Measurements from ENCODE around the gene ADAM12.

ADAM12 gene

GRCh38 chr10:126392068-126392467 is 3.8 kb upstream of the ADAM12 start:
- no peak overlapping the region for H3K4me3 ChIP-seq (ENCODE audit: low read depth, low read length)
- no peak for DNase-seq
- no CpG with 5 or more reads among the region's 6 CpGs for WGBS (ENCODE audit: extremely low coverage, insufficient coverage, insufficient read length)

GRCh38 chr10:126391192-126391885 is 3.1 kb upstream of the ADAM12 start:
- no peak overlapping the region for H3K4ac ChIP-seq (ENCODE audit: low read depth, low read length)
- peak overlapping the region; percentile 37 for H3K4me2 ChIP-seq (ENCODE audit: low read length)
- peaks cover 26% of the 10 kb centered on the region for H3K27me3 ChIP-seq (ENCODE audit: insufficient read depth, low read length)
- H3K18ac ChIP-seq (ENCODE audit: low read length): no peak overlapping the region
- H3K9ac ChIP-seq (ENCODE audit: low read length): no peak overlapping the region
- no peak overlapping the region for H2AK5ac ChIP-seq (ENCODE audit: low read length)
- no peaks in the 10 kb centered on the region for H3K36me3 ChIP-seq (ENCODE audit: control insufficient read depth in 1 of 2, insufficient read depth in 2 of 2, low read length in 2 of 2)
- H3K4me1 ChIP-seq (ENCODE audit: control insufficient read depth in 1 of 2, insufficient read depth in 2 of 2, low read length in 2 of 2): peaks cover 14 to 16% of the 10 kb centered on the region in 2 experiments
- DNase-seq: no peak
- H3K27ac ChIP-seq (ENCODE audit: low read depth, low read length): no peak overlapping the region
- whole genome bisulfite sequencing (ENCODE audit: extremely low coverage, insufficient coverage, insufficient read length): no CpG with 5 or more reads among the region's 9 CpGs
- H2BK12ac ChIP-seq (ENCODE audit: low read length): no peak overlapping the region
- H3K14ac ChIP-seq (ENCODE audit: low read length): no peak overlapping the region
- no peaks in the 10 kb centered on the region for H3K79me1 ChIP-seq (ENCODE audit: low read length)
- H3K23ac ChIP-seq (ENCODE audit: low read length): no peak overlapping the region
- H3K9me3 ChIP-seq (ENCODE audit: insufficient read depth, low read depth, low read length): peaks cover 2% of the 10 kb centered on the region
- H3K4me3 ChIP-seq (ENCODE audit: low read depth, low read length): no peak overlapping the region
- no peak overlapping the region for H2BK5ac ChIP-seq (ENCODE audit: low read depth, low read length, poor library complexity)
- H2AFZ ChIP-seq (ENCODE audit: insufficient read depth, low read length, poor library complexity): no peak overlapping the region
- H4K8ac ChIP-seq (ENCODE audit: low read depth, low read length): no peak overlapping the region
- no peaks in the 10 kb centered on the region for H3K79me2 ChIP-seq (ENCODE audit: control insufficient read depth, insufficient read depth, low read length, poor library complexity)
- H2BK120ac ChIP-seq (ENCODE audit: insufficient read depth, low read length, poor library complexity): no peak overlapping the region
- no peak overlapping the region for H4K12ac ChIP-seq (ENCODE audit: low read depth, low read length)
- no peak overlapping the region for H4K91ac ChIP-seq (ENCODE audit: low read depth, low read length)

More at GRCh38 chr10:126392068-126392467, 3.8 kb upstream of the ADAM12 start:
- no peak overlapping the region for H4K91ac ChIP-seq (ENCODE audit: low read depth, low read length)
- no peak overlapping the region for H3K4me2 ChIP-seq (ENCODE audit: low read length)
- no peak overlapping the region for H3K23ac ChIP-seq (ENCODE audit: low read length)
- peaks cover 2% of the 10 kb centered on the region for H3K9me3 ChIP-seq (ENCODE audit: insufficient read depth, low read depth, low read length)
- H2BK5ac ChIP-seq (ENCODE audit: low read depth, low read length, poor library complexity): no peak overlapping the region
- H3K14ac ChIP-seq (ENCODE audit: low read length): no peak overlapping the region
- H3K18ac ChIP-seq (ENCODE audit: low read length): no peak overlapping the region
- H4K8ac ChIP-seq (ENCODE audit: low read depth, low read length): no peak overlapping the region
- H3K4ac ChIP-seq (ENCODE audit: low read depth, low read length): no peak overlapping the region
- no peak overlapping the region for H2AK5ac ChIP-seq (ENCODE audit: low read length)
- no peak overlapping the region for H3K27ac ChIP-seq (ENCODE audit: low read depth, low read length)
- no peak overlapping the region for H2BK120ac ChIP-seq (ENCODE audit: insufficient read depth, low read length, poor library complexity)
- peaks cover 23% of the 10 kb centered on the region for H3K27me3 ChIP-seq (ENCODE audit: insufficient read depth, low read length)
- H3K9ac ChIP-seq (ENCODE audit: low read length): no peak overlapping the region
- H3K79me2 ChIP-seq (ENCODE audit: control insufficient read depth, insufficient read depth, low read length, poor library complexity): no peaks in the 10 kb centered on the region
- no peak overlapping the region for H2BK12ac ChIP-seq (ENCODE audit: low read length)
- no peaks in the 10 kb centered on the region for H3K79me1 ChIP-seq (ENCODE audit: low read length)
- H4K12ac ChIP-seq (ENCODE audit: low read depth, low read length): no peak overlapping the region
- no peak overlapping the region for H2AFZ ChIP-seq (ENCODE audit: insufficient read depth, low read length, poor library complexity)
- H3K36me3 ChIP-seq (ENCODE audit: control insufficient read depth in 1 of 2, insufficient read depth in 2 of 2, low read length in 2 of 2): no peaks in the 10 kb centered on the region
- H3K4me1 ChIP-seq (ENCODE audit: control insufficient read depth in 1 of 2, insufficient read depth in 2 of 2, low read length in 2 of 2): peaks cover 14 to 16% of the 10 kb centered on the region in 2 experiments

GRCh38 chr10:126390324-126390723 is 2.0 kb upstream of the ADAM12 start:
- Histone ChIP-seq H3K14ac (ENCODE audit: low read length) (no peak overlapping the region), H3K4me3 (ENCODE audit: low read depth, low read length) (no peak overlapping the region), H3K79me2 (ENCODE audit: control insufficient read depth, insufficient read depth, low read length, poor library complexity) (no peaks in the 10 kb centered on the region), H4K12ac (ENCODE audit: low read depth, low read length) (no peak overlapping the region), H3K4me2 (ENCODE audit: low read length) (no peak overlapping the region), H3K4ac (ENCODE audit: low read depth, low read length) (no peak overlapping the region), H3K27ac (ENCODE audit: low read depth, low read length) (no peak overlapping the region), H2AK5ac (ENCODE audit: low read length) (no peak overlapping the region), H3K18ac (ENCODE audit: low read length) (no peak overlapping the region), H3K4me1 (ENCODE audit: control insufficient read depth in 1 of 2, insufficient read depth in 2 of 2, low read length in 2 of 2) (peaks cover 14 to 16% of the 10 kb centered on the region in 2 experiments), H3K79me1 (ENCODE audit: low read length) (no peaks in the 10 kb centered on the region), H3K36me3 (ENCODE audit: control insufficient read depth in 1 of 2, insufficient read depth in 2 of 2, low read length in 2 of 2) (no peaks in the 10 kb centered on the region), H4K91ac (ENCODE audit: low read depth, low read length) (no peak overlapping the region), H2BK5ac (ENCODE audit: low read depth, low read length, poor library complexity) (no peak overlapping the region), H3K9ac (ENCODE audit: low read length) (no peak overlapping the region), H2BK120ac (ENCODE audit: insufficient read depth, low read length, poor library complexity) (no peak overlapping the region), H3K9me3 (ENCODE audit: insufficient read depth, low read depth, low read length) (peaks cover 2% of the 10 kb centered on the region), H3K27me3 (ENCODE audit: insufficient read depth, low read length) (peaks cover 26% of the 10 kb centered on the region), H2BK12ac (ENCODE audit: low read length) (no peak overlapping the region), H4K8ac (ENCODE audit: low read depth, low read length) (no peak overlapping the region), H3K23ac (ENCODE audit: low read length) (no peak overlapping the region), H2AFZ (ENCODE audit: insufficient read depth, low read length, poor library complexity) (no peak overlapping the region)
- DNase-seq: peak in 1 of 2 donors; percentile 45
- WGBS (ENCODE audit: extremely low coverage, insufficient coverage, insufficient read length): no CpG with 5 or more reads among the region's 4 CpGs

GRCh38 chr10:126387041-126387921 is 996 bp downstream of the ADAM12 start:
- Histone ChIP-seq H3K4me3 (ENCODE audit: low read depth, low read length) (no peak overlapping the region), H3K4ac (ENCODE audit: low read depth, low read length) (no peak overlapping the region), H3K9me3 (ENCODE audit: insufficient read depth, low read depth, low read length) (peaks cover 2% of the 10 kb centered on the region), H3K18ac (ENCODE audit: low read length) (no peak overlapping the region), H2AFZ (ENCODE audit: insufficient read depth, low read length, poor library complexity) (no peak overlapping the region), H3K27ac (ENCODE audit: low read depth, low read length) (no peak overlapping the region), H2BK12ac (ENCODE audit: low read length) (no peak overlapping the region), H3K9ac (ENCODE audit: low read length) (no peak overlapping the region), H3K14ac (ENCODE audit: low read length) (peak overlapping the region; percentile 32), H3K4me2 (ENCODE audit: low read length) (peak overlapping the region; percentile 98), H4K91ac (ENCODE audit: low read depth, low read length) (peak overlapping the region; percentile 37), H4K12ac (ENCODE audit: low read depth, low read length) (no peak overlapping the region), H3K79me2 (ENCODE audit: control insufficient read depth, insufficient read depth, low read length, poor library complexity) (no peaks in the 10 kb centered on the region), H3K79me1 (ENCODE audit: low read length) (no peaks in the 10 kb centered on the region), H3K4me1 (ENCODE audit: control insufficient read depth in 1 of 2, insufficient read depth in 2 of 2, low read length in 2 of 2) (peaks cover 14 to 16% of the 10 kb centered on the region in 2 experiments), H3K27me3 (ENCODE audit: insufficient read depth, low read length) (peaks cover 26% of the 10 kb centered on the region), H4K8ac (ENCODE audit: low read depth, low read length) (peak overlapping the region; percentile 44), H2AK5ac (ENCODE audit: low read length) (no peak overlapping the region), H3K36me3 (ENCODE audit: control insufficient read depth in 1 of 2, insufficient read depth in 2 of 2, low read length in 2 of 2) (no peaks in the 10 kb centered on the region), H2BK120ac (ENCODE audit: insufficient read depth, low read length, poor library complexity) (no peak overlapping the region), H3K23ac (ENCODE audit: low read length) (no peak overlapping the region), H2BK5ac (ENCODE audit: low read depth, low read length, poor library complexity) (no peak overlapping the region)
- peak; percentile 60 to 84 for DNase-seq
- no CpG with 5 or more reads among the region's 50 CpGs for WGBS (ENCODE audit: extremely low coverage, insufficient coverage, insufficient read length)

Data from trophoblast cell (in vitro differentiated cells and primary cell).